Prostate gland (tissue), 2 donors: Measurements from ENCODE around the gene LRP2. TPM values are rescaled to one million over a fixed set of nuclear protein-coding genes. Genes with fewer than 3 reads are reported as not detected.

Source experiments
- DNase-seq: peaks from one replicate; pipeline ENCODE4 v3.0.0-alpha.2; 2019; ENCODE audit warnings: low spot score
- H3K27ac ChIP-seq, 2 donors: fragments of 200-600 bp; sonication (generic); 2 replicates each; pipeline ENCODE4 v1.5.1; 2017 to 2019
- H3K27me3 ChIP-seq: fragments of 200-600 bp; sonication (generic); replicated peaks from 2 replicates; pipeline ENCODE4 v1.5.1; 2019; ENCODE audit not compliant: insufficient read depth
- H3K36me3 ChIP-seq, 2 donors: fragments of 200-600 bp; sonication (generic); 1 replicate in 1 of 2; 2 replicates in 1 of 2; pipeline versions ENCODE4 v1.5.1 to v1.8.1; 2017 to 2019
- H3K4me1 ChIP-seq: fragments of 200-600 bp; sonication (generic); replicated peaks from 2 replicates; pipeline ENCODE4 v1.5.1; 2019
- H3K4me3 ChIP-seq, 2 donors: fragments of 200-600 bp; sonication (generic); 2 replicates each; pipeline ENCODE4 v1.5.1; 2017 to 2019
- H3K9me3 ChIP-seq: fragments of 200-600 bp; sonication (generic); 2 replicates; pipeline ENCODE4 v1.5.1; 2017
- POLR2A ChIP-seq: fragments of 450-650 bp; IDR thresholded peaks from one replicate; pipeline ENCODE4 v1.6.1; 2016; ENCODE audit warnings: antibody characterized with exemption, mild to moderate bottlenecking
- POLR2AphosphoS5 ChIP-seq: sonication (generic); formaldehyde crosslinking; IDR thresholded peaks from one replicate; pipeline ENCODE4 v1.6.1; 2017; ENCODE audit warnings: antibody characterized with exemption
- WGBS: methylation state at CpG from one replicate; pipeline ENCODE4 v1.1.5; 2018; 5-methylcytosine and 5-hydroxymethylcytosine counted together
- intact Hi-C: fragments of 100-400 bp; cut with DNase I; formaldehyde crosslinking; loops from one replicate; pipeline ENCODE4 v1.14.2; 2022
- total RNA-seq, 2 donors: library from RNA; depleted of rRNA; stranded (reverse); fragments of >200 nt; gene quantifications; one replicate each; pipeline ENCODE4 v1.1.0, GENCODE V29; 2016
- TF ChIP-seq, protein P1 (sequence below), 4 experiments: fragments of 200-600 bp in 2 of 4; fragments of 450-650 bp in 2 of 4; sonication (generic) in 2 of 4; IDR thresholded peaks; 1 replicate in 3 of 4; 2 replicates in 1 of 4; pipeline ENCODE4 v1.5.1; 2016 to 2019; ENCODE audit warnings: antibody characterized with exemption in 4 of 4, mild to moderate bottlenecking in 2 of 4, moderate library complexity in 2 of 4

The LRP2 gene
- total RNA-seq, 2 donors from 2014 or later: 1.6 to 9.5 TPM

- WGBS: 38% methylated on average over 4 of the region's 4 CpGs
- no peak for TF ChIP-seq POLR2AphosphoS5
- TF ChIP-seq, protein P1, sequence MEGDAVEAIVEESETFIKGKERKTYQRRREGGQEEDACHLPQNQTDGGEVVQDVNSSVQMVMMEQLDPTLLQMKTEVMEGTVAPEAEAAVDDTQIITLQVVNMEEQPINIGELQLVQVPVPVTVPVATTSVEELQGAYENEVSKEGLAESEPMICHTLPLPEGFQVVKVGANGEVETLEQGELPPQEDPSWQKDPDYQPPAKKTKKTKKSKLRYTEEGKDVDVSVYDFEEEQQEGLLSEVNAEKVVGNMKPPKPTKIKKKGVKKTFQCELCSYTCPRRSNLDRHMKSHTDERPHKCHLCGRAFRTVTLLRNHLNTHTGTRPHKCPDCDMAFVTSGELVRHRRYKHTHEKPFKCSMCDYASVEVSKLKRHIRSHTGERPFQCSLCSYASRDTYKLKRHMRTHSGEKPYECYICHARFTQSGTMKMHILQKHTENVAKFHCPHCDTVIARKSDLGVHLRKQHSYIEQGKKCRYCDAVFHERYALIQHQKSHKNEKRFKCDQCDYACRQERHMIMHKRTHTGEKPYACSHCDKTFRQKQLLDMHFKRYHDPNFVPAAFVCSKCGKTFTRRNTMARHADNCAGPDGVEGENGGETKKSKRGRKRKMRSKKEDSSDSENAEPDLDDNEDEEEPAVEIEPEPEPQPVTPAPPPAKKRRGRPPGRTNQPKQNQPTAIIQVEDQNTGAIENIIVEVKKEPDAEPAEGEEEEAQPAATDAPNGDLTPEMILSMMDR (IDR thresholded peaks at IDR 0.05): no peak
- no peak for TF ChIP-seq POLR2A
- DNase-seq: no peak
- Histone ChIP-seq H3K4me3 (no peak overlapping the region), H3K36me3 (no peaks in the 10 kb centered on the region), H3K27me3 (no peaks in the 10 kb centered on the region), H3K9me3 (no peaks in the 10 kb centered on the region), H3K27ac (no peak overlapping the region), H3K4me1 (no peaks in the 10 kb centered on the region)
- intact Hi-C loops: no loop called here
These were observed 58.6 kb downstream of the LRP2 start for GRCh38 chr2:169303579-169304305.

- no peak overlapping the region for H3K27ac ChIP-seq
- H3K4me1 ChIP-seq: no peaks in the 10 kb centered on the region
- intact Hi-C loops: no loop called here
- TF ChIP-seq, protein P1 (IDR thresholded peaks at IDR 0.05): no peak
- TF ChIP-seq POLR2AphosphoS5: no peak
- TF ChIP-seq POLR2A: no peak
- no peaks in the 10 kb centered on the region for H3K27me3 ChIP-seq
- no peak overlapping the region for H3K4me3 ChIP-seq
- WGBS: 70% methylated on average over 4 of the region's 4 CpGs
- no peaks in the 10 kb centered on the region for H3K9me3 ChIP-seq
- DNase-seq: no peak
- no peaks in the 10 kb centered on the region for H3K36me3 ChIP-seq
These were observed 60.0 kb downstream of the LRP2 start for GRCh38 chr2:169302364-169302763.

GRCh38 chr2:169301596-169302335 is 60.6 kb downstream of the LRP2 start:
- no peaks in the 10 kb centered on the region for H3K36me3 ChIP-seq
- WGBS: 57% methylated on average over 4 of the region's 4 CpGs
- no peaks in the 10 kb centered on the region for H3K4me1 ChIP-seq
- H3K9me3 ChIP-seq: no peaks in the 10 kb centered on the region
- no peak overlapping the region for H3K4me3 ChIP-seq
- H3K27me3 ChIP-seq: no peaks in the 10 kb centered on the region
- intact Hi-C loops: no loop called here
- DNase-seq: no peak
- no peak overlapping the region for H3K27ac ChIP-seq
- TF ChIP-seq POLR2A (no peak), POLR2AphosphoS5 (no peak)
- TF ChIP-seq, protein P1 (IDR thresholded peaks at IDR 0.05): no peak

- DNase-seq: no peak
- Histone ChIP-seq H3K36me3 (no peaks in the 10 kb centered on the region), H3K9me3 (no peaks in the 10 kb centered on the region), H3K4me3 (no peak overlapping the region), H3K27me3 (no peaks in the 10 kb centered on the region), H3K4me1 (no peaks in the 10 kb centered on the region), H3K27ac (no peak overlapping the region)
- TF ChIP-seq, protein P1 (IDR thresholded peaks at IDR 0.05): no peak
- TF ChIP-seq POLR2AphosphoS5 (no peak), POLR2A (no peak)
- intact Hi-C loops: no loop called here
- 31% methylated on average over 5 of the region's 5 CpGs for WGBS
These were observed 61.5 kb downstream of the LRP2 start for GRCh38 chr2:169300636-169301530.
